GM21381 (cell line): Measurements from ENCODE around the gene MYH13.

Experiments used
- ATAC-seq: cut with Tn5 transposase; IDR thresholded peaks from one replicate; pipeline ENCODE4 v1.9.1; 2021; ENCODE audit warnings: mild to moderate bottlenecking, moderate library complexity; ENCODE audit not compliant: unreplicated experiment

The MYH13 gene

DNA sequence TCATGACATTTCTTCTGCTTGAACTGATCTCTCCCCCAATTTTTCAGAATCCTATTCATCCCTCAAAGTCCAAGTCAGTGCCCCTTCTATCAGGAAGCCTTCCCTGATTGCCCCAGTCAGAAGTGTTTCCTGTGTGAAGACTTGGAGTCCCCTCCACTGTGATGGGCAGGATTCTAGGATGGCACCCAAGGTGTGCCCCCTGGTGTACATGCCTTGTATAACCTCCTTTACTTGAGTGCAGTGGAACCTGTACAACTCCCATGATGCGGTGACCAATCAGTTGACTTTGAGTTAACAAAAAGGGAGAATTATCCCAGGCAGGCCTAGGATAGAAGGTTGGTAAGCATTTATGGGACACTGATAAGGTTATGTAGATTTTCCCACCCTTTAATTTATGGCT, 23.4 kb downstream of the MYH13 start:
- ATAC-seq = no peak

DNA sequence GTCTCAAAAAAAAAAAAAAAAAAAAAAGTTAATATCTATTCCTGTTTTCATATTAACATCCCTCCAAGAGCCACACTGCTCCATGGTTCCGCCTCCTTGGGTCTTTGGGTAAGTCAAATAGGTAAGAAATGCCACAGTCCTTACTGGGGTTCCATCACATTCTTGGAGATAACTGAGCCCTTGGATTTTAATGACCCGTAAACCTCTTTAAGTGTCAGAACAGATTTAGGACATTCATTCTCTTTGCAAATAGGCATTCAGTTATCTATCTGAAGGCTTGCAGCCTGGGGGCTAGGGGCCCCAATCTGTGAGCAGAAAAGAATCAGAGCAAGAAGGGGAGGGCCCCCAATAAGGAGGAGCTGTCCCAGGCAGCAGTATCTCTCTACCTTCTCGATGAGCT, 28.0 kb downstream of the MYH13 start:
- ATAC-seq = no peak

DNA sequence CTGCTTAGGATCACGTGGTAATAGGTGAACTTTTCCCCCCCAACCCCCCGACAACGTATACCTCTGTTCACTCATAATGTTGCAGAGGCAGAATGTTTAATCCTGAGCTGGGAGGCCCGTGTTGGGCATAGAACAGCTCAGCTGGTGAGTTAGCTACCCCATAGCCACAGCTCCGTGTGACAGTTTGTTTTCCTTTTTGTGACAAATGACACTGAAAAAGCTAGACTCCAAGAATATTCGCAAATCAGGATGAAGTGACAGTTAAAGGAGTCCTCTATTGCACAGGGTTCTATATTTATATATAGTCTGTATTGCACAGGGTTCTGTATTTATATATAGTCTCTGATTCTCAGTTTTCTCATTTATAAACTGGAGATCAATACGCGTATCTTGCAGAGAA, 33.8 kb downstream of the MYH13 start:
- ATAC-seq = no peak

DNA sequence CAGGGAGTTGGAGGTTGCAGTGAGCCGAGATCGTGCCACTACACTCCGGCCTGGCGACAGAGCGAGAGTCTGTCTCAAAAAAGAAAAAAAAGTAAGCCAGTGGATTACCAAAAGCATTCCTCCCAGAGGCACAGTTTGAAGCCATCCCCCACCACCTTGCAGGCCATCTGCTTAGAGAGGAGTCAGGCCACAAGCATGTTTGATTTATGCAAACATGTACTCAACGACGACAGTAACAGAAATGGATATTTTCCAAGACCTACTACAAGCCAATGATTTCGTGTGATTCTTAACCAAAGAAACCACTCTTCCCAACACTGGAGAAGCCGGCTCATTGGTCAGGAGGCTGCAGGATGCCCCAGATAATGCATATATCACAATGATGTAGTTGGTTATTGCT, 34.8 kb downstream of the MYH13 start:
- ATAC-seq = no peak

DNA sequence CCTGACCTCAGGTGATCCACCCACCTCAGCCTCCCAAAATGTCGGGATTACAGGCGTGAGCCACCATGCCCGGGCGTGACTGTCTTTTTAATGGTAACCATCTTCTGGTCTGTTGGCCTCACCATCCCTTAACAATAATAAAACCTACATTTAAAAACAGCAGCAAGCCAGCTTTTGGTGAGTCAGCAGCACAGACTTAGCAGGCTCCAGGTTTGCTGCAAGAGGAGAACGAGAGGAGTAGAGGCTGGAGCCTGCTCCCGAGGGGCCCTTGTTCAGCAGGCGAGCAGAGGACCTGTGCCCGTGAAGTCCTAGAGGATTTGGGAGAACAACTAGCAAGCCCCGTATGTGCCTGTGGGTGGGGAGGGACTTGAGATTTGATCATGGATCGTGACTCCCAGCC, 35.7 kb downstream of the MYH13 start:
- no peak for ATAC-seq

DNA sequence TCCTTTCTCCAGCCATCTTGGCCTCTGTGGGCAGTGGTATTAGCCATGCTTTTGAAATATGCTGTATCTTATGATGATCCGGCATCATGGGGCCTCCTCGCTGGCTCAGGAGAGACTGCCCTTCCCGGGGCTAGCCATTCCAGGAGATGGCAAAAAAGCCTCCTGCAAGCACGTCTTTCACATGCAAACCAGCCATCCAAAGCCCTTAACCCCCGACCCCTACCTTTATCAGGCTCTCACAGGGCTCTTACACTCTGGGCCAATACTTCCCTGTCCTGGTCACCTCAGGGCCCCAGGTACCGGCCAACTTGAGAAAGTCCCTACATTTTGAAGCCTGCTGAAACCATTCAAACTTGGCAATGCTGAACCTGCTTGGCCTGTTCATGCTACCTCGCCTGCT, 36.4 kb downstream of the MYH13 start:
- no peak for ATAC-seq

DNA sequence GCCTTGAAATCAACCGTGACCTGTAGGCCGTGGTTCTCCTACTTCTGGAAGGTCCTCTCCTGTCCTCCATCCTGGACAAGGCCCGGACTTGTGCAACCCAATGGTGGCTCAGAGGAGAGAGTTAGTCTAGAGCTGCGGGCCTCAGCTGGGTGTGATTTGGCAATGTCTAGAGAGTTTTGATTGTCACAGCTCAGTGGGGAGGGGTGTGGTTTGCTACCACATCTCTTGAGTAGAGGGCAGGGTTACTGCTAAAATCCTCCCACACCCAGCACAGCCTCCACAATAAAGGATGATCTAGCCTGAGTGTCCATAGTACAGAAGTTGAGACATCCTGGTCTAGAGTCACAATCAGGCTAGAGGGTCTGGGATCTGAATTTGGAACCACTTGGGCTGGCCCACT, 40.3 kb downstream of the MYH13 start:
- ATAC-seq = no peak

DNA sequence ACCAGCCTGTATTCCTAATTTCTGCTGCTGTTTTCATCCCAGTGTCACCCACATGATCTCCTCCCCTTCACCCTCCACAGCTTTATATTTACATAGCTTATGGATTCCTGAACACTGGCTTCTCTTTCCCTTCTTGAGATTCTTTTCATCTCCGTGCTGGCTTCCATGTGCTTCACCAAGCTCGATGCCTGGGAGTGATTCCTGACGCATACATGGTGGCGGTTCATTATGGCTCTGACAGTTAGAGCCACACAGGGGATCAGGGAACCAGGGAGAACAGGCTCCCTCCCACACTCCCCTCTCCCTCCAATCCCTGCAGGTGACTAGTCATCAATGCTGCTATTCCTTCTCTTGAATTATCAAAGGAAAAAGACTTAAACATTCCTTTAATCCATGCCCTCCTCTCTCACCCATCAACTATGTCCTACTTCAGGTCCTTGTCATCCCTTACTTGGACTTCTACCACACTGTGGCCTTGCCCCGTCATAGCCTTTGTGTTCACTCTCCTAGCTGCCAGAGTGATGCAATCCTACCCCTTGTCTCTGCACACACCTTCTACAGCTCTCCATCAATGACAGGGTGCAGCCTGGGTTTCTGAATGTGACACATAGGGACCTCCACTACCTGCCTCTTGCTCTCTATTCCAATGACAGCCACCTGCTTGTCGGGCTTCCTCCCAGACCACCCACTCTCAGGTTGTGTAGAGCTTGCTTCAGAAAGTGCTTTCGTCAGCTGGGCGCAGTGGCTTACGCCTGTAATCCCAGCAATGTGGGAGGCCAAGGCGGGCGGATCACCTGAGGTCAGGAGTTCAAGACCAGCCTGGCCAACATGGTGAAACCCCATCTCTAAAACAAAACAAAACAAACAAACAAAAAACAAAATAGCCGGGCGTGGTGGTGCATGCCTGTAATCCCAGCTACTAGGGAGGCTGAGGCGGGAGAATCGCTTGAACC, 43.6 kb downstream of the MYH13 start:
- no peak for ATAC-seq

DNA sequence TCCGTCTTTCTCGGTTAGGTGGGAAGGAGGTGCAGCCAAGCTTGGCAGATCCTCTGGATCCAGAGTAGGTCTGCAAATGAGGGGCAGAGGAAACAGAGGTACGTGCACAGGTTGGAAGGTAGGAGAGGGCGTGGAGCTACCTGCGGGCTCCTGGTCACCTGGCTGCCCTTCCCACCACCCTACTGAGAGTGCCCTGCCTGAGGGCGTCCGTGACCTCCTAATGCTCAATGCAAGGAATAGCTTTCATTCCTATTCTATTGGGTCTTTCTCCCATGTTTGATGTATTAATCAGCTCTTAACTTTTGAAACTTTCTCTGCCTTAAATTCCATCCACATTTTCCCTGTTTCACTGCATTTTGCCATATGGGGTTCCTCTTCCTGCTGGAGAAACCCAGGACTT, 44.6 kb downstream of the MYH13 start:
- ATAC-seq = no peak

DNA sequence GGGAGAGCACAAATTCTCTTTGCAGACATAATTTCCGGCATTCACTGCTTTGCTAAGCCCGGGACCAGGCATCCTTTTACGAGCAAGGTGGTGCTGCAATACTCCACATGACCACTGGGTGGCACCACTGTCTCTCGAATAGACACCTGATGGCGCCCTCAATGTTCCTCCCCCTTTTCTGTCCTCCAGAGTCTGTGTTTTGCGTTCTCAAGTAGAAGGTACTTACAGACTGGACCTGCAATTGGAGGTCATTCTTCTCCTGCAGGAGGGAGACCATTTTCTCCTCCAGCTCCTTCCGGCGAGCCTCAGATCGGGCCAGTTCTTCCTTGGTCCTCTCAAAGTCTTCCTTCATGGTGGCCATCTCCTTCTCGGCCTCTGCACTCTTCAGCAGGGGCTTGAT, 45.2 kb downstream of the MYH13 start:
- ATAC-seq = no peak

DNA sequence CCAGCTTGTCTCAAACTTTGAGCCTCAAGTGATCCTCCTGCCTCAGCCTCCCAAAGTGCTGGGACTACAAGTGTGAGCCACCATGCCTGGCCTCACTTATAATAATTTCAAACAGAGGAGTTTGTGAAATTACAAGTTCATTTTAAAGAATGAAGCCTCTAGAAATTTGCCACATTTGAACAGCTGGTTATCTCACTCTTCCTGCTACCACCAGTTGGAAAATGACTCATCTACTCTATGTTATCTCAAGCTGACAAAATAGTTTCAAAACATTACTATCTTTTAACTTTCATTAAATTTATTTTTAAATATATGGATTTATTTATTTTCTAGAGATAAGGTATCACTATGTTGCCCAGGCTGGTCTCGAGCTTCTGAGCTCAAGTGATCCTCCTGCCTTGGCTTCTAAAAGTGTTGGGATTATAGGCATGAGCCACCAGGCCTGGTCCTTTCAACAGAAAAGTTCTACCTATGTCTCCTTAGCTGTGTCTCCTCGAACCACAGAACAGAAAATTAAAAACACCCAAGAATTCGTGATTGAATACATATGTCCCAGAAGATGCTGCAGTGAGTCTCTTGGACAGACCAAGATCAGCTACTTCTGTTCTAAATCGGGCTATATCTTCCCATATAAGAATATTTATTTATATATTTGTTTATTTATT, 47.6 kb downstream of the MYH13 start:
- no peak for ATAC-seq

DNA sequence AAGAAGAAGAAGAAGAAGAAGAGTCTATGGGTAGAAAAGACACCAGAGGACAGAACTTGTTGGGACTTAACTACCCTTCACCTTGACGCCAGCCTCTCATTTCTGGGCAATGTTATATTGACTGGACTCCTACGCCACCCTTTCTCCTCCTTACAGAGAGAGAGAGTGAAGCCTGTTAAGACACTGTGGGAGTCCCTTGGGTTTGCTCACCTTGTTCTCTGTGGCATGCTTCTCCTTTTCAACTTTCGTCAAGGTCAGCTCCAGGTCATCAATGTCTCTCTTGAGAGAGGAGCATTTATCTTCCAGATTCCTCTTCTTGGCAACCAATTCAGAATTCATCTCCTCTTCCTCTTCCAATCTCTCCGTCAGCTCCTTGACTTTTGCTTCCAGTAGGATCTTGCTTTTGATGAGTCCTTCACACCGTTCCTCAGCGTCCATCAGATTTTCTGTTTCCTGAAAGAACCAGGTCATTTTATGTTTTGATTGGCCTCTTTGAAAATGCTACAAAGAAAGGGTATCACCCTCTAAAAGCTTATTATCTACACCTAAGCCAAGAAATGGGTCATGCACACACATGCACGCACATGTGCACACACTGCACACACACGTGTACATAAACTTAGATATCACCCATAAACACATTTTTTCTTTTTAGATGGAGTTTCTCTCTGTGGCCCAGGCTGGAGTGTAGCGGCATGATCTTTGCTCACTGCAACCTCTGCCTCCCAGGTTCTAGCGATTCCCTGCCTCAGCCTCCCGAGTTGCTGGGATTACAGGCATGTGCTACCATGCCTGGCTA, 48.8 kb downstream of the MYH13 start:
- no peak for ATAC-seq

DNA sequence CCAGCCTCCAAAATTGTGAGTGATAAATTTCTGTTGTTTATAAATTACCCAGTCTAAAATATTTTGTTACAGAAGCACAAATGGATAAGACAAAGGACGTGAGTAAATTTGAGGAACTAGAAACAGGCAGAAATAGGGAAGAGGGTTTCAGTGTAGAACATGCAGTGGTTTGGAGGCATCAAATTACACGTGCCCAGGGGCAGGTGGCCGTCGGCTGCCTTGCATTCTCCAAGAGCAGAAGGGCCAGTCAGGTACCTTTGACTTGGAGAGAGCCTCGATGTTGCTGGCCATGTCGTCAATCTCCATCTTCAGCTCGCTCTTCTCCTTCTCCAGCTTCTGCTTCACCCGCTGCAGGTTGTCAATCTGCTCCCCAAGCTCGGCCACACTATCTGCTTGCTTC, 54.3 kb downstream of the MYH13 start:
- no peak for ATAC-seq

DNA sequence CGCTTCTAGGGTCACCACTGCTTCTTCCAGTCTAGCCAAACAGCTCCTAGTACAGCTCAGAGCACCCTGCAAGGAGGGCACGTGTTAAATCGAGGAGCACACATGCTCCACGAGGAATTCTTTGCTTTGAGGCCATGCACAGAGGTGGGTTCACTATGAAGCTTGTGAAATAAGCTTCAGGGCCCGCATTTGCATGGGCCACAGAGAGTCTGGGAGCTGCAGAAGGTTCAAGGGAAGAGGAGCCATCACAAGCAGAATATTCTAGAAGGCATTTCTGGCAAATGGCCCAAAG, 55.3 kb downstream of the MYH13 start:
- ATAC-seq = no peak

DNA sequence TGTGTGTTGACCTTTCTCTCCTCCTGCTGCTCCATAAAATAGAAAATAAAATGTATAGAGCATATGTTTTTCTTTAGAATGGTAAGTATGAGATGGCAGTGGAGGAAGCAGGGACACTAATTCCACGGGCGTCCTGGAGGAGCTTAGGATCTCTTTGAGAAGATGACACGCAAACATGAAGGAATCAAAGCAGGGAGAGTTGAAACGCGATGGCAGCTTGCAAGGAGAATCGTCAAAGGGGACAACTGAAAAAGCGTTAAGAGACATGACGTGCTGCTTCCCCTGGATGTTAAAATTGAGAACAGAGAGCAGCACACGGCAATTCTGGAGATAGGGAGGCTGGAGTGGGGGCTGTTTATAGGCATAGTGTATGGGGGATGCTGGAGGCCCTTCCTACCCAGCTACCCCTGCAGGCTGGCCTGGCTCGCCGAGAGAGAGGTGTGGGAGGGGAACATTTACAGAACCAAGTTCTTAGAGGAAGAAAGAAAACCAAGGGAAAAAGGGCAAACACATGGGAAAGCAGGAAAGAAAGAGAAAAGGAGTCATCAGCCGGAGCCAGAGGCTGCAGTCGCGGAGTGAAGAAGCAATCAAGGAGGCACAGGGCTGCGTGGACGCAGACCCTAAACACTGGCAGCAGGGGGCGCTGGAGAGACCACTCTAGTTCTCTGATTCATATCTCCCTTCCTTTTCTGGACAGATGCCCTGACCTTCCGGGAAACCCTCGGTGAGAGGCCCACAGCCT, 55.8 kb downstream of the MYH13 start:
- no peak for ATAC-seq

DNA sequence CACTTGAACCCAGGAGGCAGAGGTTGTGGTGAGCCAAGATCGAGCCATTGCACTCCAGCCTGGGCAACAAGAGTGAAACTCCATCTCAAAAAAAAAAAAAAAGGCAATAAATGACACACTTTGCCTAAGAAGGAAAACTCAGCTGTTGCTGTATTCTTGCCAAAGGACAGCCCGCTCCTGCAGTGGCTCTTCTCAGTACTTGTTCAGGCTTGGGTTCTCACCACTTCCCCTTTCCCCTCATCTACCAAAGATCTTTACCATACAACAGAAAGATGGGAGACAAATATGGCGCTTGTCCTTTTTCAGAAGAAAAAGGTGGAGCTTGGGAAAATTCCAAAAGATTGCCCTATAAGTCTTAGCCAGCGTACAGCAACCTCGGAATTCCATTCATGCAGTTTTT, 58.5 kb downstream of the MYH13 start:
- ATAC-seq = no peak

DNA sequence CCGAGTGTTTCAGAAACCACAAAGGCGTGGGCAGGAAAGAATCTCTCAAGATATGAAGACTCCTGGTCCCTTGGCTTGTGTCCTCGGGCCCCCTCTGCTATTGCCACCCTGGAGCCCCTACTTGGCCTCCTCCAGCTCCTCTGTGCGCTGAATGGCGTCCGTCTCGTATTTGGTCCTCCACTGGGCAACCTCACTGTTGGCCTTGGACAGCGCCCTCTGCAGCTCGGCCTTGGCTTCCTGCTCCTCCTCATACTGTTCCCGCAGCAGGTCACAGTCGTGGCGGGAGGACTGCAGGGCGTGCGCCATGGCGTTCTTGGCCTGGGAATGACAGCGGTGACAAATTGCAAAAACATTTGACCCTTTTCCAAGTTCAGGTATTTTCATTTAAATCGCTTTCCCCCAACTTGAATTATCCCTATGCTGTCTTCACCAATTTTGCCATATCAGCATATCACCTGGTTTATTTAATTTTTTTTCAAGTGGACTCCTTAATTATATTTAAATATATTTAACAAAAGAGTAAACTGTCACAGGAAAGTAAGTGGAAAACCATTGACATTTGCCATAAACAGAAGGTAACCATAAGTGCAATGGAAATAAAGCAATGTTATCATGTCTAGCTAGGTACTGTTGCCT, 59.7 kb downstream of the MYH13 start:
- no peak for ATAC-seq

DNA sequence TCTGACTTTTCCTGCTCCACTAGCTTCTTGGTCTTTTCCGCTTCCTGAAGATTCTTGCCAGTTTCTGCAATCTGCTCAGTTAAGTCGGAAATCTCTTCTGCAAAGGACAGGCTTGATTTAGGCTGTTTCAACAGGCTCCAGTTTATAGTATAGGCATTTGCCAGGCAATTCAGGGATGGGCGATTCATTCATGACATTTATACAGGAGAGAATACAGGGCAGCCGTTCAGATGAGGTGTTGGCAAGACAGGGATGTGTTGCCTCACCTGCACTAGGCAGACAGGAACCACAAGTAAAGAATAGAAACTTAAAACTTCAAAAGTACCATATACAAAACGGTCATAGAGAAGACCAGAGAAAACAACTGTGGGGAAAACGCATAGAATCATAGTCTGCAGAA, 61.7 kb downstream of the MYH13 start:
- no peak for ATAC-seq

DNA sequence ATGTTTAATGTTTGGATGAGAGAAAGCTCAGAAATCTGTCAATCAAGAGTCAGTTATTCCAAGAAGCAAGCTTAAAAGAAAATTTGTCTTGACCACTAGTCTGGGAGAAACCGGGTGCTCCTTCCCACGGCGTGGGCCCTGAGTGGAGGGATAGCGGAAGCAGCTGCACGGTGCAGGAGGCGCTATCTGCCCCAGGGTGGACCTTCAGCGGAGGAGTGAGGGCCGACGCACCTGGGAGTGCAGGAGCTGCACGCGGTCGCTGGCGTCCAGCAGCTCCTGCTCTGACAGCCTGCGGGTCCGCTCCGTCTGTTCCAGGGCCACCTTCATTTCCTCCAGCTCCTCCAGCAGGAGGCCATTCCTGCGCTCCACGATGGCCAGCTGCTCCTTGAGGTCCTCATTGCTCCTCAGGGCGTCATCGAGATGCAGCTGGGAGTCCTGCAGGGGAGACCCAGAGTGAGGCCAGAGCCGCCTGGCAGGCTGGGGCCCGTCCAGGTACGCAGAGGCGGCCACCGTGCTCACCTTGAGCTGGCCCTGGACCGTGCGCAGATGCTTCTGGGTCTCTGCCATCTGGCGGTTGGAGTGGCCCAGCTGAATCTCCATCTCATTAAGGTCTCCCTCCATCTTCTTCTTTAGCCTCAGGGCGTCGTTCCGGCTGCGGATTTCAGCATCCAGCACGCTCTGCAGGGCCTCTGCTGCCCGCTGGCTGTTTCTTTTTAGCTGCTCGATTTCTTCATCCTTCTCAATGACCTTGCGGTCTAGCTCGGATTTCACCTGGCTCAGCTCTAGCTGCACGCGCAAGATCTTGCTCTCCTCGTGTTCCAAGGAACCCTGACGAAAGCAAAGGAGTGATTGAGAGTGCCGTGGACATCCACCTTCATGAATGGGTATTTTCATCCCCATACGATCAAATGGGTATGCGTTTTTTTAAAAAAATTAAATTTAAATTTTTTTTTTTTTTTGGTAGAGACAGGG, 63.5 kb downstream of the MYH13 start:
- no peak for ATAC-seq

DNA sequence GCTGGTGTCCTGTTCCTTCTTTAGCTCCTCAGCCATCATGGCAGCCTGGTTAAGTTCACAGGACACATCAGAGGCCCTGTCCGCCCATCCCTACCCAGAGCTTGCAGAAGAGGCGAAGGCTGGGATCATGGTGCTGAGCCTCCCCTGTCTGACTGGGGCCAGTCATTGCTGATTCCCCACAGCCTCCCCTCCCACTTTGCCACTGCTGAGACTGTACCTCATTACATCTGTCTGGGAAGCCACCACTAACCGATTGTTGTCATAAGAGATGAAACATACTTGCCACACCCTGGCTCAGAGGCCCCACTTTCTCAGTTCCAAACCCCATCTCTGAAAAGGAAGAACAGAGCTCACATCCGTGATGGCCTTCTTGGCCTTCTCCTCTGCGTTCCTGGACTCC, 66.2 kb downstream of the MYH13 start:
- ATAC-seq = no peak
